H9 (cell line): Measurements from ENCODE around the gene SPRED2. TPM values are rescaled to one million over a fixed set of nuclear protein-coding genes. Genes with fewer than 3 reads are reported as not detected.

Experiments used
- DNase-seq: peaks from one replicate; pipeline ENCODE4 v3.0.0-alpha.2; 2017
- H2AFZ ChIP-seq: one replicate; pipeline ENCODE4 v1.6.1; 2013; ENCODE audit warnings: mild to moderate bottlenecking, low read length, control low read depth, moderate library complexity
- H2AK5ac ChIP-seq: 2 replicates; pipeline ENCODE4 v1.6.1; 2013; ENCODE audit warnings: low read length, control low read depth, mixed read lengths; ENCODE audit not compliant: insufficient read length
- H2BK120ac ChIP-seq: one replicate; pipeline ENCODE4 v1.6.1; 2013; ENCODE audit warnings: low read depth, mild to moderate bottlenecking, low read length, control low read depth, inconsistent platforms; ENCODE audit not compliant: poor library complexity, severe bottlenecking
- H2BK12ac ChIP-seq: 2 replicates; pipeline ENCODE4 v1.6.1; 2013; ENCODE audit warnings: low read length, control low read depth, mixed read lengths, low read depth; ENCODE audit not compliant: insufficient read length
- H2BK15ac ChIP-seq: 2 replicates; pipeline ENCODE4 v1.6.1; 2013; ENCODE audit warnings: low read depth, low read length, control low read depth
- H2BK20ac ChIP-seq: one replicate; pipeline ENCODE4 v1.6.1; 2013; ENCODE audit warnings: low read depth, mild to moderate bottlenecking, low read length, control low read depth, inconsistent platforms; ENCODE audit not compliant: poor library complexity, severe bottlenecking
- H2BK5ac ChIP-seq: 2 replicates; pipeline ENCODE4 v1.6.1; 2013; ENCODE audit warnings: low read length, control low read depth, mixed read lengths; ENCODE audit not compliant: insufficient read length
- H3K14ac ChIP-seq: 2 replicates; pipeline ENCODE4 v1.6.1; 2013; ENCODE audit warnings: low read length, control low read depth; ENCODE audit not compliant: insufficient read depth
- H3K18ac ChIP-seq: 2 replicates; pipeline ENCODE4 v1.6.1; 2013; ENCODE audit warnings: low read depth, mild to moderate bottlenecking, mixed read lengths, low read length, control low read depth; ENCODE audit not compliant: insufficient read length
- H3K23ac ChIP-seq: 2 replicates; pipeline ENCODE4 v1.6.1; 2013; ENCODE audit warnings: low read length, control low read depth, mixed read lengths, low read depth; ENCODE audit not compliant: insufficient read length
- H3K23me2 ChIP-seq: 2 replicates; pipeline ENCODE4 v1.6.1; 2013; ENCODE audit warnings: low read depth, mild to moderate bottlenecking, mixed read lengths, low read length, control low read depth; ENCODE audit not compliant: insufficient read length, poor library complexity, severe bottlenecking
- H3K27ac ChIP-seq: 2 replicates; pipeline ENCODE4 v1.5.1; 2013; ENCODE audit warnings: low read length, control low read depth, mixed read lengths, low read depth; ENCODE audit not compliant: insufficient read length
- H3K27me3 ChIP-seq: 2 replicates; pipeline ENCODE4 v1.6.1; 2013; ENCODE audit warnings: low read length, control low read depth, inconsistent platforms; ENCODE audit not compliant: insufficient read depth
- H3K4ac ChIP-seq: 2 replicates; pipeline ENCODE4 v1.6.1; 2013; ENCODE audit warnings: low read depth, mild to moderate bottlenecking, control low read depth, inconsistent platforms, low read length, moderate library complexity
- H3K4me1 ChIP-seq: 2 replicates; pipeline ENCODE4 v1.6.1; 2013; ENCODE audit warnings: low read length, control low read depth, inconsistent platforms; ENCODE audit not compliant: insufficient read depth
- H3K4me2 ChIP-seq: 2 replicates; pipeline ENCODE4 v1.6.1; 2013; ENCODE audit warnings: low read length, control low read depth, mixed read lengths; ENCODE audit not compliant: insufficient read length, insufficient read depth
- H3K56ac ChIP-seq: 2 replicates; pipeline ENCODE4 v1.6.1; 2013; ENCODE audit warnings: low read depth, mild to moderate bottlenecking, mixed read lengths, low read length, control low read depth; ENCODE audit not compliant: insufficient read length
- H3K79me1 ChIP-seq: 2 replicates; pipeline ENCODE4 v1.6.1; 2013; ENCODE audit warnings: low read depth, mild to moderate bottlenecking, moderate library complexity, low read length, control low read depth, inconsistent platforms; ENCODE audit not compliant: insufficient read depth, poor library complexity, severe bottlenecking
- H3K79me2 ChIP-seq: 2 replicates; pipeline ENCODE4 v1.6.1; 2013; ENCODE audit warnings: low read length, control low read depth, inconsistent platforms; ENCODE audit not compliant: insufficient read depth
- H3K9ac ChIP-seq: 2 replicates; pipeline ENCODE4 v1.6.1; 2013; ENCODE audit warnings: low read length, control low read depth, mixed read lengths; ENCODE audit not compliant: insufficient read length; ENCODE audit errors: extremely low read depth
- H3K9me3 ChIP-seq: one replicate; pipeline ENCODE4 v1.6.1; 2013; ENCODE audit warnings: low read depth, low read length, inconsistent platforms; ENCODE audit not compliant: control insufficient read depth
- H3T11ph ChIP-seq: one replicate; pipeline ENCODE4 v1.6.1; 2013; ENCODE audit warnings: mild to moderate bottlenecking, low read length, control low read depth, inconsistent platforms
- H4K20me1 ChIP-seq: one replicate; pipeline ENCODE4 v1.6.1; 2013; ENCODE audit not compliant: control insufficient read depth, insufficient read length, insufficient read depth
- H4K5ac ChIP-seq: 2 replicates; pipeline ENCODE4 v1.6.1; 2013; ENCODE audit warnings: low read depth, mild to moderate bottlenecking, mixed read lengths, low read length, control low read depth; ENCODE audit not compliant: insufficient read length
- H4K8ac ChIP-seq: replicated peaks from 2 replicates; pipeline ENCODE4 v1.6.1; 2013; ENCODE audit warnings: low read length, control low read depth, mixed read lengths, low read depth; ENCODE audit not compliant: insufficient read length
- H4K91ac ChIP-seq: 2 replicates; pipeline ENCODE4 v1.6.1; 2013; ENCODE audit warnings: low read depth, mild to moderate bottlenecking, moderate library complexity, mixed read lengths, low read length, control low read depth; ENCODE audit not compliant: insufficient read length
- H3K27ac Mint-ChIP-seq, 3 experiments: 2 replicates in 2 of 3; 3 replicates in 1 of 3; pipeline ENCODE4 v1.8.0; 2020 to 2021; ENCODE audit warnings: mixed read lengths in 3 of 3, mild to moderate bottlenecking in 1 of 3, moderate library complexity in 1 of 3
- H3K27me3 Mint-ChIP-seq: 2 replicates; pipeline ENCODE4 v1.8.0; 2021; ENCODE audit warnings: low read depth, mild to moderate bottlenecking, moderate library complexity, mixed read lengths
- H3K36me3 Mint-ChIP-seq, 3 experiments: 2 replicates in 2 of 3; 3 replicates in 1 of 3; pipeline ENCODE4 v1.8.0; 2020 to 2021; ENCODE audit warnings: low read depth in 3 of 3, mixed read lengths in 3 of 3; ENCODE audit not compliant: insufficient read depth in 1 of 3
- H3K4me1 Mint-ChIP-seq, 2 experiments: 2 replicates each; pipeline ENCODE4 v1.8.0; 2020; ENCODE audit warnings: mixed read lengths in 2 of 2
- H3K4me3 Mint-ChIP-seq, 2 experiments: 2 replicates in 1 of 2; 3 replicates in 1 of 2; pipeline ENCODE4 v1.8.0; 2020 to 2021; ENCODE audit warnings: mild to moderate bottlenecking in 2 of 2, mixed read lengths in 2 of 2, moderate library complexity in 1 of 2
- H3K9me3 Mint-ChIP-seq, 2 experiments: 2 replicates in 1 of 2; 3 replicates in 1 of 2; pipeline ENCODE4 v1.8.0; 2020; ENCODE audit warnings: mild to moderate bottlenecking in 2 of 2, mixed read lengths in 2 of 2, moderate library complexity in 1 of 2
- CTCF ChIP-seq: fragments of 200-600 bp; sonication (generic); conservative IDR thresholded peaks from 3 replicates; pipeline ENCODE4 v1.8.0; 2021; ENCODE audit warnings: antibody characterized with exemption, mild to moderate bottlenecking
- WGBS: extraction: QIAGEN DNeasy Blood & Tissue Kit; methylation state at CpG from one replicate; pipeline ENCODE4 v1.1.7; 2013; ENCODE audit warnings: missing lambda C conversion rate, low lambda C conversion rate, mixed read lengths; ENCODE audit not compliant: insufficient read length; ENCODE audit errors: extremely low coverage; 5-methylcytosine and 5-hydroxymethylcytosine counted together
- total RNA-seq: library from RNA; stranded (reverse); gene quantifications from 2 replicates; pipeline ENCODE4 v1.2.1, GENCODE V29; 2021

SPRED2 gene
- total RNA-seq, 1 experiment from 2014 or later, result 23.5 TPM

GRCh38 chr2:65396348-65397026 lies 35.9 kb downstream of the SPRED2 start:
- H2BK120ac ChIP-seq, result no peak overlapping the region
- H2BK15ac ChIP-seq, result no peak overlapping the region
- H2BK5ac ChIP-seq, result no peak overlapping the region
- no peak overlapping the region for H2BK12ac ChIP-seq
- no peak overlapping the region for H3K56ac ChIP-seq
- H2AFZ ChIP-seq, result no peak overlapping the region
- no peak for TF ChIP-seq CTCF
- no peak overlapping the region for H3K9ac ChIP-seq
- Mint-ChIP-seq H3K36me3 (no peaks in the 10 kb centered on the region), H3K4me3 (no peak overlapping the region), H3K27ac (no peak overlapping the region), H3K27me3 (no peaks in the 10 kb centered on the region; the same call in 1 of the 2 replicates), H3K9me3 (no peaks in the 10 kb centered on the region), H3K4me1 (peaks cover 19 to 23% of the 10 kb centered on the region in 2 experiments)
- no peaks in the 10 kb centered on the region; the same call in 1 of the 2 replicates for H3K4me1 ChIP-seq
- no peak for DNase-seq
- H4K91ac ChIP-seq, result no peak overlapping the region
- no peak overlapping the region for H3K14ac ChIP-seq
- no peak overlapping the region for H4K8ac ChIP-seq
- peaks cover 4% of the 10 kb centered on the region for H3K79me1 ChIP-seq
- H3K79me2 ChIP-seq, result 0 out of 2 replicates have a peak, but pooled peaks cover 3% of the 10 kb centered on the region
- no peaks in the 10 kb centered on the region for H4K20me1 ChIP-seq
- H3K18ac ChIP-seq, result no peak overlapping the region
- WGBS, result no CpG with 5 or more reads among the region's 7 CpGs
- no peak overlapping the region for H4K5ac ChIP-seq
- no peak overlapping the region for H2AK5ac ChIP-seq
- H3K23me2 ChIP-seq, result no peaks in the 10 kb centered on the region
- H3K4ac ChIP-seq, result no peak overlapping the region
- no peak overlapping the region for H2BK20ac ChIP-seq
- no peaks in the 10 kb centered on the region for H3K27me3 ChIP-seq
- H3K9me3 ChIP-seq, result no peaks in the 10 kb centered on the region
- H3K27ac ChIP-seq, result no peak overlapping the region
- H3K4me2 ChIP-seq, result no peak overlapping the region
- H3K23ac ChIP-seq, result no peak overlapping the region
- H3T11ph ChIP-seq, result no peak overlapping the region
